Astrocyte (in vitro differentiated cells and primary cell): ENCODE results near the gene PSMA2. TPM values are rescaled to one million over a fixed set of nuclear protein-coding genes. Genes with fewer than 3 reads are reported as not detected.

Source experiments
- DNase-seq: peaks from one replicate; pipeline ENCODE4 v3.0.0-alpha.2; 2010; ENCODE audit warnings: low read depth
- FAIRE-seq: peaks from 2 replicates; lab custom pipeline; 2011; peaks lifted over from hg19 to GRCh38; lab: Jason Lieb, UNC
- H2AFZ ChIP-seq: 2 replicates; pipeline ENCODE4 v1.6.0; 2012; ENCODE audit warnings: low read depth, low read length, inconsistent platforms
- H3K27ac ChIP-seq: 2 replicates; pipeline ENCODE4 v1.5.1; 2011; ENCODE audit warnings: low read depth, low read length, inconsistent platforms
- H3K27me3 ChIP-seq: 2 replicates; pipeline ENCODE4 v1.6.0; 2011; ENCODE audit warnings: low read length, inconsistent platforms; ENCODE audit not compliant: insufficient read depth
- H3K36me3 ChIP-seq: 2 replicates; pipeline ENCODE4 v1.5.1; 2011; ENCODE audit warnings: low read length, inconsistent platforms; ENCODE audit not compliant: insufficient read depth
- H3K4me1 ChIP-seq: 2 replicates; pipeline ENCODE4 v1.5.1; 2011; ENCODE audit warnings: low read length, inconsistent platforms; ENCODE audit not compliant: insufficient read depth
- H3K4me2 ChIP-seq: 2 replicates; pipeline ENCODE4 v1.6.0; 2012; ENCODE audit warnings: low read length, inconsistent platforms
- H3K4me3 ChIP-seq: 2 replicates; pipeline ENCODE4 v1.5.1; 2011; ENCODE audit warnings: low read depth, mild to moderate bottlenecking, low read length, inconsistent platforms; ENCODE audit not compliant: insufficient read depth
- H3K79me2 ChIP-seq: 2 replicates; pipeline ENCODE4 v1.6.0; 2012; ENCODE audit warnings: mild to moderate bottlenecking, low read length, inconsistent platforms; ENCODE audit not compliant: insufficient read depth
- H3K9ac ChIP-seq: 2 replicates; pipeline ENCODE4 v1.6.0; 2012; ENCODE audit warnings: mild to moderate bottlenecking, low read length, inconsistent platforms
- H3K9me3 ChIP-seq: 2 replicates; pipeline ENCODE4 v1.5.1; 2012; ENCODE audit warnings: low read depth, mild to moderate bottlenecking, low read length, inconsistent platforms; ENCODE audit not compliant: insufficient read depth
- H4K20me1 ChIP-seq: 2 replicates; pipeline ENCODE4 v1.6.0; 2012; ENCODE audit warnings: low read length, inconsistent platforms; ENCODE audit not compliant: insufficient read depth
- H3K27ac Mint-ChIP-seq: one replicate; pipeline ENCODE4 v1.8.0; 2021; ENCODE audit warnings: mild to moderate bottlenecking, mixed read lengths; ENCODE audit not compliant: unreplicated experiment
- H3K27me3 Mint-ChIP-seq: one replicate; pipeline ENCODE4 v1.8.0; 2021; ENCODE audit warnings: low read depth, mixed read lengths; ENCODE audit not compliant: unreplicated experiment
- H3K36me3 Mint-ChIP-seq: one replicate; pipeline ENCODE4 v1.8.0; 2021; ENCODE audit warnings: low read depth, mixed read lengths; ENCODE audit not compliant: unreplicated experiment
- H3K4me1 Mint-ChIP-seq: one replicate; pipeline ENCODE4 v1.8.0; 2021; ENCODE audit warnings: low read depth, mixed read lengths; ENCODE audit not compliant: unreplicated experiment
- H3K4me3 Mint-ChIP-seq: one replicate; pipeline ENCODE4 v1.8.0; 2021; ENCODE audit warnings: mild to moderate bottlenecking, moderate library complexity, mixed read lengths; ENCODE audit not compliant: unreplicated experiment
- H3K9me3 Mint-ChIP-seq: one replicate; pipeline ENCODE4 v1.8.0; 2021; ENCODE audit warnings: mild to moderate bottlenecking, mixed read lengths; ENCODE audit not compliant: unreplicated experiment
- EZH2 ChIP-seq: IDR thresholded peaks from 2 replicates; pipeline ENCODE4 v1.6.1; 2012; ENCODE audit warnings: mild to moderate bottlenecking, low read length, inconsistent platforms; ENCODE audit not compliant: insufficient read depth
- total RNA-seq: library from RNA; stranded (reverse); gene quantifications from 2 replicates; pipeline ENCODE4 v1.2.1, GENCODE V29; 2021
- TF ChIP-seq, protein P1 (sequence below): IDR thresholded peaks from 2 replicates; pipeline ENCODE4 v1.5.1; 2011; ENCODE audit warnings: low read depth, mild to moderate bottlenecking, inconsistent platforms, low read length, moderate library complexity; ENCODE audit not compliant: insufficient read depth

Gene PSMA2
- total RNA-seq, 1 donor from 2014 or later = 119 TPM

- Mint-ChIP-seq H3K36me3 (peaks cover 2% of the 10 kb centered on the region), H3K4me3 (no peak overlapping the region)
- no peak for FAIRE-seq
Observed at GRCh38 chr7:42939457-42940240, 7.7 kb upstream of the PSMA2 start.

DNA sequence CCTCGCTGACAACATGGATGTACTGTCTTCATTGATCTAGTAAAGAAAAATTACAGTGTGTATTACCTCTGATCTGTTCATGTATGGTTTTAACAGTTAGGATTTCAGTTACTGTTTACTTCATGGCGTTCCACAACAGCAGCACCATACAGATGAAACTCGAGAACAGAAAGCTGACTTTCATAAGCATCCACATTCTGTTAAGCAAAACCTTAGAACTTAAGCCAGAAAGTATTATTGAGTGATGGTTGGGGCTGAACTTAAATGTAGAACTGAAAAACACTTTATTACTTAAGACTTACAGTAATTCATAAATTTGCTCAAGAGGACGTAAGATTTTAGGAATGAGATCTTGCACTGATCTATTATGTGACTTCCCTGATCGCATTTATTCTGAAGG is 3.9 kb upstream of the PSMA2 start:
- peaks cover 27% of the 10 kb centered on the region for H3K36me3 ChIP-seq
- H3K36me3 Mint-ChIP-seq = peaks cover 2% of the 10 kb centered on the region

More at GRCh38 chr7:42939457-42940240, 7.7 kb upstream of the PSMA2 start:
- Histone ChIP-seq H2AFZ (no peak overlapping the region), H3K4me1 (no peaks in the 10 kb centered on the region), H3K36me3 (peaks cover 27% of the 10 kb centered on the region), H3K79me2 (peaks cover 17% of the 10 kb centered on the region), H3K4me3 (no peak overlapping the region), H3K9me3 (no peaks in the 10 kb centered on the region), H3K9ac (no peak overlapping the region), H3K27ac (no peak overlapping the region), H4K20me1 (peaks cover 9% of the 10 kb centered on the region), H3K4me2 (no peak overlapping the region), H3K27me3 (no peaks in the 10 kb centered on the region)
- H3K27ac Mint-ChIP-seq = no peak overlapping the region
- DNase-seq = no peak
- TF ChIP-seq, protein P1, sequence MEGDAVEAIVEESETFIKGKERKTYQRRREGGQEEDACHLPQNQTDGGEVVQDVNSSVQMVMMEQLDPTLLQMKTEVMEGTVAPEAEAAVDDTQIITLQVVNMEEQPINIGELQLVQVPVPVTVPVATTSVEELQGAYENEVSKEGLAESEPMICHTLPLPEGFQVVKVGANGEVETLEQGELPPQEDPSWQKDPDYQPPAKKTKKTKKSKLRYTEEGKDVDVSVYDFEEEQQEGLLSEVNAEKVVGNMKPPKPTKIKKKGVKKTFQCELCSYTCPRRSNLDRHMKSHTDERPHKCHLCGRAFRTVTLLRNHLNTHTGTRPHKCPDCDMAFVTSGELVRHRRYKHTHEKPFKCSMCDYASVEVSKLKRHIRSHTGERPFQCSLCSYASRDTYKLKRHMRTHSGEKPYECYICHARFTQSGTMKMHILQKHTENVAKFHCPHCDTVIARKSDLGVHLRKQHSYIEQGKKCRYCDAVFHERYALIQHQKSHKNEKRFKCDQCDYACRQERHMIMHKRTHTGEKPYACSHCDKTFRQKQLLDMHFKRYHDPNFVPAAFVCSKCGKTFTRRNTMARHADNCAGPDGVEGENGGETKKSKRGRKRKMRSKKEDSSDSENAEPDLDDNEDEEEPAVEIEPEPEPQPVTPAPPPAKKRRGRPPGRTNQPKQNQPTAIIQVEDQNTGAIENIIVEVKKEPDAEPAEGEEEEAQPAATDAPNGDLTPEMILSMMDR = no peak
- TF ChIP-seq EZH2 = no peak
- H3K27me3 Mint-ChIP-seq = no peaks in the 10 kb centered on the region
- H3K4me1 Mint-ChIP-seq = peaks cover 4% of the 10 kb centered on the region
- H3K9me3 Mint-ChIP-seq = no peaks in the 10 kb centered on the region

More for the DNA sequence above, 3.9 kb upstream of the PSMA2 start:
- H3K27me3 ChIP-seq = no peaks in the 10 kb centered on the region
- TF ChIP-seq, protein P1 = no peak
- no peak for TF ChIP-seq EZH2
- no peak overlapping the region for H3K27ac Mint-ChIP-seq
- H3K9me3 ChIP-seq = no peaks in the 10 kb centered on the region
- H3K27me3 Mint-ChIP-seq = no peaks in the 10 kb centered on the region
- FAIRE-seq = no peak
- DNase-seq = no peak
- no peak overlapping the region for H3K27ac ChIP-seq
- H3K9ac ChIP-seq = no peak overlapping the region
- H4K20me1 ChIP-seq = peaks cover 30% of the 10 kb centered on the region
- peaks cover 8% of the 10 kb centered on the region for H3K4me1 ChIP-seq
- no peaks in the 10 kb centered on the region for H3K9me3 Mint-ChIP-seq
- no peak overlapping the region for H3K4me2 ChIP-seq
- H3K79me2 ChIP-seq = peaks cover 53% of the 10 kb centered on the region
- H2AFZ ChIP-seq = no peak overlapping the region
- H3K4me3 Mint-ChIP-seq = no peak overlapping the region
- no peak overlapping the region for H3K4me3 ChIP-seq
- H3K4me1 Mint-ChIP-seq = peaks cover 2% of the 10 kb centered on the region
